ENCODE measurements around the gene GON7. TPM values are rescaled to one million over a fixed set of nuclear protein-coding genes. Genes with fewer than 3 reads are reported as not detected.
"Not testable (repeated sequence)": the region's sequence is repeated elsewhere in the genome, so short reads cannot be mapped to it uniquely, and the experiment has no call there.

The GON7 gene
- total and polyA plus RNA-seq, 2 of the 8 experiments (the other 6 are each of a cell fraction or from before 2014, with no cell fraction given), result 3.8 to 9.9 TPM

DNA sequence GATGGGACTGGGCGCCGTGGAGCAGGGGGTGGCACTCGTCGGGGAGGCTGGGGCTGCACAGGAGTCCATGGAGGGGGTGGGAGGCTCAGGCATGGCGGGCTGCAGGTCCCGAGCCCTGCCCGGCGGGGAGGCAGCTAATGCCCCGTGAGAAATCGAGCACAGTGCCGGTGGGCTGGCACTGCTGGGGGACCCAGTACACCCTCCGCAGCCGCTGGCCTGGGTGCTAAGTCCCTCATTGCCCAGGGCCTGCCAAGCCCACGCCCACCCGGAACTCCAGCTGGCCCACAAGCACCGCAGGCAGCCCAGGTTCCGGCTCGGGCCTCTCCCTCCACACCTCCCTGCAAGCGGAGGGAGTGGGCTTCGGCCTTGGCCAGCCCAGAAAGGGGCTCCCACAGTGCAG, 36.7 kb downstream of the GON7 start:
- not testable (repeated sequence) for H3K4me3 ChIP-seq (ENCODE audit: extremely low read depth in 1 of 4, insufficient read depth in 2 of 4, low read depth in 3 of 4, low read length in 4 of 4); H3K9ac ChIP-seq (replicated peaks in 1 of 4; ENCODE audit: extremely low read depth in 1 of 4, low read depth in 3 of 4, low read length in 3 of 4); H4K8ac ChIP-seq (ENCODE audit: extremely low read depth, insufficient read depth, low read length); H3K23ac ChIP-seq (ENCODE audit: insufficient read length); H3K14ac ChIP-seq (ENCODE audit: insufficient read length); H2AK5ac ChIP-seq (ENCODE audit: low read depth, low read length); H3K27me3 ChIP-seq (replicated peaks in 1 of 4; ENCODE audit: control insufficient read depth in 3 of 4, extremely low read depth in 1 of 4, insufficient read depth in 3 of 4, low read length in 3 of 4); H2BK15ac ChIP-seq (ENCODE audit: low read length); H3K27ac ChIP-seq (ENCODE audit: low read depth, low read length); H3K18ac ChIP-seq (ENCODE audit: extremely low read depth, low read length); H3K79me2 ChIP-seq (ENCODE audit: control insufficient read depth in 1 of 2, insufficient read depth in 2 of 2, low read length in 2 of 2); H3K56ac ChIP-seq (replicated peaks; ENCODE audit: insufficient read length, low read depth, low read length); FAIRE-seq; H2BK120ac ChIP-seq (replicated peaks; ENCODE audit: low read depth, low read length); H4K20me1 ChIP-seq (replicated peaks in 1 of 2; ENCODE audit: control insufficient read depth in 1 of 2, insufficient read depth in 2 of 2, low read length in 2 of 2); H3K4ac ChIP-seq (replicated peaks; ENCODE audit: insufficient read length, low read depth, low read length); H2AFZ ChIP-seq (ENCODE audit: low read length); H4K5ac ChIP-seq (ENCODE audit: insufficient read length, low read depth, low read length); H3K36me3 ChIP-seq (ENCODE audit: control insufficient read depth in 2 of 4, insufficient read depth in 4 of 4, low read length in 3 of 4); H2BK5ac ChIP-seq (ENCODE audit: low read depth, low read length); H3K9me3 ChIP-seq (ENCODE audit: insufficient read depth in 2 of 2, low read depth in 1 of 2, low read length in 1 of 2); DNase-seq (ENCODE audit: low read depth in 1 of 2, low spot score in 2 of 2); H3K4me1 ChIP-seq (replicated peaks in 1 of 4; ENCODE audit: control insufficient read depth in 3 of 4, insufficient read depth in 4 of 4, low read length in 3 of 4); H3K23me2 ChIP-seq (ENCODE audit: low read depth, low read length); H4K91ac ChIP-seq (replicated peaks; ENCODE audit: insufficient read length, low read length); H3K79me1 ChIP-seq (ENCODE audit: low read depth, low read length); H2BK20ac ChIP-seq (ENCODE audit: low read length); H3K4me2 ChIP-seq (ENCODE audit: insufficient read depth in 1 of 2, low read depth in 2 of 2, low read length in 2 of 2); H2BK12ac ChIP-seq (ENCODE audit: low read depth, low read length)
- ChIA-PET POLR2A (ENCODE audit: partially characterized antibody) (interaction anchor here (0.7 to 0.9 kb wide), 2 partner anchors 15 to 23 kb away, joined by 3 read pairs; partner anchors contain the start of genes LYSET and MOAP1), CTCF (ENCODE audit: partially characterized antibody) (interaction anchor here (0.6 to 11.0 kb wide), 8 partner anchors 9 to 1090 kb away, joined by 3 to 48 read pairs (median 6); no protein-coding TSS in a partner anchor)
- WGBS, 2 experiments (ENCODE audit: extremely low coverage in 1 of 2, insufficient coverage in 1 of 2, insufficient read length in 1 of 2, insufficient replicate concordance in 2 of 2, low coverage in 1 of 2, low lambda C conversion rate in 2 of 2, missing lambda C conversion rate in 1 of 2), result 94% methylated on average over 16 of the region's 20 CpGs; no CpG with 5 or more reads in 1 of the 2 experiments

GRCh38 chr14:93169619-93170018, 37.2 kb downstream of the GON7 start:
- H4K5ac ChIP-seq (ENCODE audit: insufficient read length, low read depth, low read length); H3K23me2 ChIP-seq (ENCODE audit: low read depth, low read length); H3K4me3 ChIP-seq (ENCODE audit: extremely low read depth in 1 of 4, insufficient read depth in 2 of 4, low read depth in 3 of 4, low read length in 4 of 4); H4K91ac ChIP-seq (replicated peaks; ENCODE audit: insufficient read length, low read length); H4K20me1 ChIP-seq (replicated peaks in 1 of 2; ENCODE audit: control insufficient read depth in 1 of 2, insufficient read depth in 2 of 2, low read length in 2 of 2); H3K9me3 ChIP-seq (ENCODE audit: insufficient read depth in 2 of 2, low read depth in 1 of 2, low read length in 1 of 2); H3K4me2 ChIP-seq (ENCODE audit: insufficient read depth in 1 of 2, low read depth in 2 of 2, low read length in 2 of 2); H2BK120ac ChIP-seq (replicated peaks; ENCODE audit: low read depth, low read length); H2BK12ac ChIP-seq (ENCODE audit: low read depth, low read length); H3K79me1 ChIP-seq (ENCODE audit: low read depth, low read length); FAIRE-seq; H3K27ac ChIP-seq (ENCODE audit: low read depth, low read length); H2AK5ac ChIP-seq (ENCODE audit: low read depth, low read length); H3K4ac ChIP-seq (replicated peaks; ENCODE audit: insufficient read length, low read depth, low read length); H4K8ac ChIP-seq (ENCODE audit: extremely low read depth, insufficient read depth, low read length); H3K9ac ChIP-seq (replicated peaks in 1 of 4; ENCODE audit: extremely low read depth in 1 of 4, low read depth in 3 of 4, low read length in 3 of 4); H2BK5ac ChIP-seq (ENCODE audit: low read depth, low read length); H3K56ac ChIP-seq (replicated peaks; ENCODE audit: insufficient read length, low read depth, low read length); DNase-seq (ENCODE audit: low read depth in 1 of 2, low spot score in 2 of 2); H3K27me3 ChIP-seq (replicated peaks in 1 of 4; ENCODE audit: control insufficient read depth in 3 of 4, extremely low read depth in 1 of 4, insufficient read depth in 3 of 4, low read length in 3 of 4); H3K4me1 ChIP-seq (replicated peaks in 1 of 4; ENCODE audit: control insufficient read depth in 3 of 4, insufficient read depth in 4 of 4, low read length in 3 of 4); H3K79me2 ChIP-seq (ENCODE audit: control insufficient read depth in 1 of 2, insufficient read depth in 2 of 2, low read length in 2 of 2); H3K23ac ChIP-seq (ENCODE audit: insufficient read length); H2BK20ac ChIP-seq (ENCODE audit: low read length); H3K18ac ChIP-seq (ENCODE audit: extremely low read depth, low read length); H2BK15ac ChIP-seq (ENCODE audit: low read length); H3K36me3 ChIP-seq (ENCODE audit: control insufficient read depth in 2 of 4, insufficient read depth in 4 of 4, low read length in 3 of 4); H3K14ac ChIP-seq (ENCODE audit: insufficient read length); H2AFZ ChIP-seq (ENCODE audit: low read length): not testable (repeated sequence)
- WGBS, 2 experiments (ENCODE audit: extremely low coverage in 1 of 2, insufficient coverage in 1 of 2, insufficient read length in 1 of 2, insufficient replicate concordance in 2 of 2, low coverage in 1 of 2, low lambda C conversion rate in 2 of 2, missing lambda C conversion rate in 1 of 2), result 95% methylated on average over 6 of the region's 6 CpGs; no CpG with 5 or more reads in 1 of the 2 experiments
- POLR2A ChIA-PET (ENCODE audit: partially characterized antibody), result interaction anchor here (0.6 to 0.9 kb wide), 3 partner anchors 15 to 763 kb away, joined by 3 read pairs; partner anchors contain the start of genes LYSET and MOAP1
- CTCF ChIA-PET (ENCODE audit: partially characterized antibody), result interaction anchor here (0.6 to 11.0 kb wide), 9 partner anchors 9 to 1090 kb away, joined by 3 to 48 read pairs (median 4); no protein-coding TSS in a partner anchor
